ENCODE measurements around the gene RAI14. TPM values are rescaled to one million over a fixed set of nuclear protein-coding genes. Genes with fewer than 3 reads are reported as not detected.

The RAI14 gene
- total RNA-seq, 1 experiment from 2014 or later, result 57.3 TPM

Other genes starting within 250 kb of the RAI14 start
- gene TTC23L, start 182.8 kb downstream of the RAI14 start, total RNA-seq (2014; rRNA removed; shearing (Covaris generic)), result not detected in 2 replicates